ENCODE results near the gene MZT2A. TPM values are rescaled to one million over a fixed set of nuclear protein-coding genes. Genes with fewer than 3 reads are reported as not detected.
"Not testable (repeated sequence)": the region's sequence is repeated elsewhere in the genome, so short reads cannot be mapped to it uniquely, and the experiment has no call there.

MZT2A gene
- total and polyA plus RNA-seq, 10 donors: 23.7 to 190 (median 45.0) TPM

DNA sequence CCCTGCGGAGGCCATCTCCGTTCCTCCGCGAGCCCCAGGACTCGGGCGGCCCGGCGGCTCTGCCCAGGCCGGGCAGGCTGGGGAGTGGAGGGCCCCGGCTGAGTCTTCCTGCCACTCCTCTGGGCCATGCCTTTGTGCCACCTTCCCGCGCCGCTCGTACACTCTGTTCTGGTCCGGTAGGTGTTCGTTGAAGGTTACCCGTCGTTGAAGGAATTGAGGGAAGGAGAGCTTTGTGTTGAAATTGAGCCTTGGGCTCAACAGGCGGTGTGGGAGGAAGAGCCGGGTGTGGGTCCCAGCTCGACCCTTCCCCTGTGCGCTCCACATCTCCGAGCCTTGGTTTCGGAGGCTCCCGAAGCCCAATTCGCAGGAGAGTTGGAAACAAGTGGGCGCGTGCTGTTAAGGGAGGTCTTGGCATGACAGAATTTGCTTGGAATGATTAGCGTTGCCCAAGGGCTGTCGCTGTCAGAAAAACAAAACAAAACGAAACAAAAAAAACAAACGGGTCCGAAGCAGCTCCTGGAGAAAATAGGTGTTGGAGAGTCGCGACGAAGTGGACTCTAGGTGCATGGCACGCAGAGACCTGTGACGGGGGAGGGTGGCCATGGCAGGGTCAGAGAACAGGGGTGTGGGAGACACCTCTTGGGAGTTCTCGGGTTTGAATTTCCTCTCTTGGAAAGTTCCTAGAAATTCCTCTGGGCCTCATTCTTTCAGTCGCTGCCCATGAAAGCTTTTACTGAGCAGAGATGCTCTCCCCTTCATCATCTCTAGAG, 1.2 kb upstream of the MZT2A start:
- no peaks in the 10 kb centered on the region for H3K9me3 ChIP-seq
- no peak for TF ChIP-seq POLR2AphosphoS5 (IDR thresholded peaks at IDR 0.05)
- TF ChIP-seq POLR2A (IDR thresholded peaks at IDR 0.05): no peak
- TF ChIP-seq, protein P1, sequence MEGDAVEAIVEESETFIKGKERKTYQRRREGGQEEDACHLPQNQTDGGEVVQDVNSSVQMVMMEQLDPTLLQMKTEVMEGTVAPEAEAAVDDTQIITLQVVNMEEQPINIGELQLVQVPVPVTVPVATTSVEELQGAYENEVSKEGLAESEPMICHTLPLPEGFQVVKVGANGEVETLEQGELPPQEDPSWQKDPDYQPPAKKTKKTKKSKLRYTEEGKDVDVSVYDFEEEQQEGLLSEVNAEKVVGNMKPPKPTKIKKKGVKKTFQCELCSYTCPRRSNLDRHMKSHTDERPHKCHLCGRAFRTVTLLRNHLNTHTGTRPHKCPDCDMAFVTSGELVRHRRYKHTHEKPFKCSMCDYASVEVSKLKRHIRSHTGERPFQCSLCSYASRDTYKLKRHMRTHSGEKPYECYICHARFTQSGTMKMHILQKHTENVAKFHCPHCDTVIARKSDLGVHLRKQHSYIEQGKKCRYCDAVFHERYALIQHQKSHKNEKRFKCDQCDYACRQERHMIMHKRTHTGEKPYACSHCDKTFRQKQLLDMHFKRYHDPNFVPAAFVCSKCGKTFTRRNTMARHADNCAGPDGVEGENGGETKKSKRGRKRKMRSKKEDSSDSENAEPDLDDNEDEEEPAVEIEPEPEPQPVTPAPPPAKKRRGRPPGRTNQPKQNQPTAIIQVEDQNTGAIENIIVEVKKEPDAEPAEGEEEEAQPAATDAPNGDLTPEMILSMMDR (IDR thresholded peaks at IDR 0.05 in 8 of 11, conservative IDR thresholded peaks at IDR 0.05 in 3 of 11): no peak
- H3K27me3 ChIP-seq (replicated peaks in 1 of 7): no peaks in the 10 kb centered on the region
- intact Hi-C loops (cut with DNase I; ENCODE audit: low total_unique reads): no loop called here
- peaks cover 0 to 23% (median 2%) of the 10 kb centered on the region in 6 donors for H3K36me3 ChIP-seq
- H3K27ac ChIP-seq: peak overlapping the region; percentile 81 to 96 (median 92)
- WGBS, 5 donors: 0 to 1% (median 1%) methylated on average over 27 to 40 of the region's 40 CpGs
- DNase-seq: peak; percentile 80
- peaks cover 15 to 73% (median 39%) of the 10 kb centered on the region in 6 donors for H3K4me1 ChIP-seq
- peak overlapping the region; percentile 78 to 93 (median 81) for H3K4me3 ChIP-seq

DNA sequence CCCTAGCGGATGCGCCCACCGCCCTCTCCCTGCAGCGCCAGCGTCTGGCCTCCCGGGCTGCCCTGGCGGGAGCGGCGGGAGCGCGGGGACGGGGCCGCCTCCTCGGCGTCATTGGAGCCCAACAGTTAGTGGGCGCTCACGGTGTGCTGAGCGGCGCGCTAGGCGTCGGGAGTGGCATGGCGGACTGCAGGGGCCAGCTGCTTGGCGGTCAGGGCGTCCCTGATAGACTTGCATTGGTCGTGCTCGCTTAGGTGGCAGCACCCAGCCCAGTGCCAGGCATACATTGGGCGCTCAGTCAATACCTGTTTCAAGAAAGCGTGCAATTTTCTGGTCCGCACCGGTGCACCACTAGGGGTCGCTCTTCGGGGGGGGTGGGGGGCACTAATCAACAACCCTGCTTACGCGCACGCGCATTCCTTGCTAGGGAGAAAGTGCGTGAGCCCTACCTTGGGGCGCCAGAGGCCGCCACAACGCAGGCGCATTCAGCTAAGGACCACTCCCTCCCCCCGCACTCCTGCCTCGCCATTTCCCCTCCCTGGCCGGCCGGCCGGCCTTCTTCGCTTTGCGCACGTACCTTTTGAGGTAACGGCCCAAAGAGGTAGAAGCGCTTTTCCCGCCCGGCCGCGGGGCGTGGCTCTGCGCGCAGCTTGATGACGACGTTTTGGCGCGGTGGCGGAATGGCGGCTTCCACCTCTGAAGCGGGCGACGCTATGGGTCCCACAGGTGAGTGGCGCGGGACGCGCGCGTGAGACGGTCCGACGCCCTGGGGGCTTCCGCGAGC, 411 bp upstream of the MZT2A start:
- 0% methylated on average over 35 to 79 of the region's 79 CpGs for WGBS, 5 donors
- peak; percentile 97 for DNase-seq
- Histone ChIP-seq H3K36me3 (peaks cover 0 to 15% (median 0%) of the 10 kb centered on the region in 6 donors), H3K4me3 (peak overlapping the region; percentile 78 to 93 (median 81)), H3K4me1 (peaks cover 15 to 68% (median 39%) of the 10 kb centered on the region in 6 donors), H3K9me3 (no peaks in the 10 kb centered on the region), H3K27ac (peak overlapping the region; percentile 81 to 96 (median 92)), H3K27me3 (replicated peaks in 1 of 7) (no peaks in the 10 kb centered on the region)
- TF ChIP-seq POLR2AphosphoS5 (IDR thresholded peaks at IDR 0.05): peak; percentile 77 to 91 (median 83)
- TF ChIP-seq POLR2A (IDR thresholded peaks at IDR 0.05): peak in 1 of 3 donors; percentile 2
- TF ChIP-seq, protein P1 (IDR thresholded peaks at IDR 0.05 in 8 of 11, conservative IDR thresholded peaks at IDR 0.05 in 3 of 11): peak; percentile 61 to 95 (median 86)
- intact Hi-C loops (cut with DNase I; ENCODE audit: low total_unique reads): no loop called here

- H3K9me3 ChIP-seq; H3K27me3 ChIP-seq (replicated peaks in 1 of 7); intact Hi-C loops (cut with DNase I; ENCODE audit: low total_unique reads): not testable (repeated sequence)
- WGBS, 5 donors: 7 to 22% (median 14%) methylated on average over 3 to 22 of the region's 22 CpGs
- peak overlapping the region in 4 of 8 donors; percentile 6 to 96 (median 50) for H3K27ac ChIP-seq
- H3K36me3 ChIP-seq: peaks cover 0 to 13% (median 0%) of the 10 kb centered on the region in 6 donors
- H3K4me1 ChIP-seq: peaks cover 15 to 58% (median 39%) of the 10 kb centered on the region in 6 donors
- H3K4me3 ChIP-seq: peak overlapping the region; percentile 6 to 93 (median 80)
- DNase-seq: peak; percentile 80
Measured at GRCh38 chr2:131491469-131491836, 744 bp downstream of the MZT2A start.

DNA sequence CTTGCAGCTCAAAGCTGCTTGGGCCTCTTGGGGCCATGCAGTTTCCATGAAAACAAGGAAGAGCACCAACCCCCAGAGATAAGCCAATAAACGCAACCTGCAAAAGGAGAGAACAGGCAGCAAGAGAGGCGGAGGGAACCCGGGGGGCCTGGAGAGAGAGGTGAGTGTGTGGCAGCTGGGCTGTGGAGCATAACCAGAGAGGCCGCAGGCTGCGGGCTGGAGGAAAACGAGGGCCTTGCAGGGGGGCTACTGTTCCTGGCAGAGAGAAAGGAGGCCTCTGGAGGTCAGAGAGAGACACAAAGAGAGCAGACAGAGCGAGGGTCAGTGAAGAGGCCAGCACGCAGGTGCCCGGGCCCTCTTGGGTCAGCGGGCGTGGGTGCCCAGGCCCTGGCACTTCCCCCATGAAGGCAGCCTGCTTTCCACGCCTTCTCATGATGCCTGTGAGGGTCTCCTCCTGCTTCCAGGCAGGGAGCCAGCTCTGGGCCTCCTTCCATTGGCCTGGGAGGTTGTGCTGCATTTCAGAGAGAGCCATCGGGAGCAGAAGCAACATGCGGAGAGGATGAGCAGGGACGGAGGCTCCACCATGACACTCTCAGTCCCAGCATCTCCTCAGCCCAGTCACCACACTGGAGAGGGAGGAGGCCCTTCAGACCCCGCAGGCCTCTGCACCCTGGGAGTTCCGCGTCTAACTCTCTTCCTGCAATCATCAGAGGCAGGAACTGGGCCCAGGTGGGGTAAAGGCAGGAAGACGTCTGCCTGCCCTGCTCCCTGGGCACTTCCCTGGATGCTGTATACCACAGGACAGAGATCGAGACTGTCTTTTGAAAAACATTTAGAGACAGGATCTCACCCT, 1.4 kb downstream of the MZT2A start:
- Histone ChIP-seq H3K36me3 (peaks cover 0 to 18% (median 0%) of the 10 kb centered on the region in 6 donors), H3K4me1 (peaks cover 15 to 52% (median 37%) of the 10 kb centered on the region in 6 donors), H3K27ac (peak overlapping the region in 4 of 8 donors; percentile 6 to 96 (median 50)), H3K4me3 (peak overlapping the region; percentile 6 to 93 (median 80))
- intact Hi-C loops (cut with DNase I; ENCODE audit: low total_unique reads); H3K9me3 ChIP-seq; H3K27me3 ChIP-seq (replicated peaks in 1 of 7): not testable (repeated sequence)
- 60 to 76% (median 67%) methylated on average over 16 to 20 of the region's 20 CpGs for WGBS, 5 donors
- DNase-seq: peak; percentile 82

All from spleen (tissue), 11 donors.